A549 (cell line): Measurements from ENCODE around the gene AKR1C8. TPM values are rescaled to one million over a fixed set of nuclear protein-coding genes. Genes with fewer than 3 reads are reported as not detected.

ENCODE experiments used
- ATAC-seq, 2 experiments: fragments of 200-7000 bp in 1 of 2; fragments of >200 bp in 1 of 2; cut with Nextera tagmentation in 1 of 2; cut with Tn5 transposase in 1 of 2; 3 replicates each; pipeline versions ENCODE4 v1.8.0 to v1.9.1; 2018 to 2020; ENCODE audit warnings: mild to moderate bottlenecking in 1 of 2, moderate library complexity in 1 of 2
- CTCF ChIA-PET: fragments of 300-600 bp; sonication (Branson Sonifier 250); formaldehyde crosslinking; extraction: SDS; loops from one replicate; lab custom pipeline; 2021; ENCODE audit warnings: antibody characterized with exemption, inconsistent platforms; lab: Yijun Ruan, JAX
- POLR2A ChIA-PET: fragments of 350-600 bp; formaldehyde crosslinking; extraction: SDS; loops from one replicate; lab custom pipeline; 2021; ENCODE audit warnings: antibody characterized with exemption, inconsistent platforms; lab: Yijun Ruan, JAX
- DNase-seq, 2 experiments: peaks; one replicate each; pipeline versions ENCODE4 v3.0.0 to v3.0.0-alpha.2; 2011 to 2016; ENCODE audit warnings: low read depth in 1 of 2, low spot score in 1 of 2
- FAIRE-seq: peaks from 2 replicates; lab custom pipeline; 2011; peaks lifted over from hg19 to GRCh38; lab: Jason Lieb, UNC
- H3K27ac ChIP-seq, 2 experiments: fragments of >200 bp; sonication (Bioruptor Twin); formaldehyde crosslinking; 3 replicates each; pipeline ENCODE4 v1.5.1; 2016 to 2017
- H3K4me1 ChIP-seq: fragments of >200 bp; sonication (Bioruptor Twin); formaldehyde crosslinking; 3 replicates; pipeline ENCODE4 v1.6.1; 2016
- H3K4me2 ChIP-seq: fragments of >200 bp; sonication (Bioruptor Twin); formaldehyde crosslinking; 3 replicates; pipeline ENCODE4 v1.6.1; 2016
- H3K4me3 ChIP-seq: fragments of >200 bp; sonication (Bioruptor Twin); formaldehyde crosslinking; 3 replicates; pipeline ENCODE4 v1.5.1; 2016
- H3K9me3 ChIP-seq: fragments of >200 bp; sonication (Bioruptor Twin); formaldehyde crosslinking; 3 replicates; pipeline ENCODE4 v1.6.1; 2016
- CBX2 ChIP-seq: fragments of 200-600 bp; sonication (generic); IDR thresholded peaks from 2 replicates; pipeline ENCODE4 v1.6.1; 2016; ENCODE audit warnings: low read depth, mild to moderate bottlenecking, borderline replicate concordance
- CBX8 ChIP-seq: fragments of 200-600 bp; sonication (generic); IDR thresholded peaks from 2 replicates; pipeline ENCODE4 v1.6.1; 2016
- CHD4 ChIP-seq: fragments of 200-600 bp; sonication (generic); IDR thresholded peaks from 2 replicates; pipeline ENCODE4 v1.6.1; 2016; ENCODE audit warnings: antibody characterized with exemption, mild to moderate bottlenecking, borderline replicate concordance
- CTCF ChIP-seq: fragments of >200 bp; sonication (Bioruptor Twin); formaldehyde crosslinking; IDR thresholded peaks from 3 replicates; pipeline ENCODE4 v1.5.1; 2016
- EHF ChIP-seq: fragments of 250-450 bp; sonication (Bioruptor Pico); IDR thresholded peaks from 2 replicates; pipeline ENCODE4 v1.5.0; 2020; ENCODE audit warnings: mild to moderate bottlenecking
- EHMT2 ChIP-seq: fragments of 200-600 bp; sonication (generic); IDR thresholded peaks from 2 replicates; pipeline ENCODE4 v1.6.1; 2016; ENCODE audit warnings: antibody characterized with exemption, low read depth, mild to moderate bottlenecking, moderate library complexity
- EP300 ChIP-seq, 2 experiments: fragments of >200 bp; sonication (Bioruptor Twin); formaldehyde crosslinking; IDR thresholded peaks; 2 replicates in 1 of 2; 3 replicates in 1 of 2; pipeline ENCODE4 v1.6.1; 2016 to 2017
- ESRRA ChIP-seq: fragments of 150-350 bp; IDR thresholded peaks from 2 replicates; pipeline ENCODE4 v1.6.1; 2014; ENCODE audit warnings: mild to moderate bottlenecking, low read length, borderline replicate concordance
- HES2 ChIP-seq: fragments of >200 bp; sonication (Bioruptor Twin); formaldehyde crosslinking; IDR thresholded peaks from 2 replicates; pipeline ENCODE4 v1.6.1; 2016
- HOXB13 ChIP-seq: fragments of 250-450 bp; sonication (Bioruptor Pico); IDR thresholded peaks from 2 replicates; pipeline ENCODE4 v1.5.0; 2020; ENCODE audit warnings: low read depth, mild to moderate bottlenecking, moderate library complexity
- HOXB5 ChIP-seq: fragments of 250-450 bp; sonication (Bioruptor Pico); IDR thresholded peaks from 2 replicates; pipeline ENCODE4 v1.5.0; 2020; ENCODE audit warnings: mild to moderate bottlenecking, moderate library complexity
- JUNB ChIP-seq: fragments of >200 bp; sonication (Bioruptor Twin); formaldehyde crosslinking; IDR thresholded peaks from 2 replicates; pipeline ENCODE4 v1.6.1; 2016
- MYC ChIP-seq: IDR thresholded peaks from 2 replicates; pipeline ENCODE4 v1.6.1; 2012; ENCODE audit warnings: mild to moderate bottlenecking, inconsistent platforms, low read length, improper control_type of control experiment, borderline replicate concordance
- NPAS2 ChIP-seq: fragments of 250-450 bp; sonication (Bioruptor Pico); IDR thresholded peaks from 2 replicates; pipeline ENCODE4 v1.8.0; 2022; ENCODE audit warnings: mild to moderate bottlenecking, moderate library complexity, borderline replicate concordance
- PHF8 ChIP-seq: fragments of 200-600 bp; sonication (generic); IDR thresholded peaks from 2 replicates; pipeline ENCODE4 v1.6.1; 2016; ENCODE audit warnings: low read depth, mild to moderate bottlenecking, antibody characterized with exemption, moderate library complexity, borderline replicate concordance
- RARB ChIP-seq: fragments of 250-450 bp; sonication (Bioruptor Pico); IDR thresholded peaks from 2 replicates; pipeline ENCODE4 v1.8.0; 2021; ENCODE audit warnings: mild to moderate bottlenecking, moderate library complexity
- REST ChIP-seq: fragments of 200-600 bp; sonication (generic); IDR thresholded peaks from 2 replicates; pipeline ENCODE4 v1.6.1; 2016; ENCODE audit warnings: antibody characterized with exemption, mild to moderate bottlenecking, moderate library complexity
- USF2 ChIP-seq: fragments of 450-650 bp; IDR thresholded peaks from 2 replicates; pipeline ENCODE4 v1.6.1; 2014; ENCODE audit warnings: antibody characterized with exemption
- ZC3H11A ChIP-seq: fragments of 450-650 bp; IDR thresholded peaks from 2 replicates; pipeline ENCODE4 v1.6.1; 2014; ENCODE audit warnings: antibody characterized with exemption, mild to moderate bottlenecking
- ZFP36 ChIP-seq: fragments of 450-650 bp; IDR thresholded peaks from 2 replicates; pipeline ENCODE4 v1.6.1; 2014; ENCODE audit warnings: borderline replicate concordance; ENCODE audit not compliant: partially characterized antibody
- ZSCAN20 ChIP-seq: fragments of 250-450 bp; sonication (Bioruptor Pico); IDR thresholded peaks from 2 replicates; pipeline ENCODE4 v1.8.0; 2022; ENCODE audit warnings: mild to moderate bottlenecking, moderate library complexity
- WGBS: methylation state at CpG from one replicate; pipeline ENCODE4 v1.1.6; 2017; ENCODE audit errors: missing lambda C conversion rate; 5-methylcytosine and 5-hydroxymethylcytosine counted together
- polyA plus RNA-seq, 4 experiments: library from polyadenylated mRNA; depleted of rRNA in 3 of 4; stranded (reverse); fragments of >200 nt; fragmentation: RNase III in 1 of 4; extraction: RNeasy Plus Mini Kit Qiagen cat#74134 plus additional on column Dnase treatment in 1 of 4; gene quantifications; 2 replicates in 3 of 4; 3 replicates in 1 of 4; pipeline ENCODE4 v1.2.3, GENCODE V29; 2011 to 2017
- TF ChIP-seq, protein P1 (sequence below): fragments of 250-450 bp; sonication (Bioruptor Pico); IDR thresholded peaks from 2 replicates; pipeline ENCODE4 v1.5.0; 2020; ENCODE audit warnings: low read depth, mild to moderate bottlenecking, moderate library complexity

Gene AKR1C8
- polyA plus RNA-seq, 2 of the 4 experiments (the other 2 are of a cell fraction): 0.10 to 0.62 TPM

GRCh38 chr10:5165738-5166137, 19.2 kb downstream of the AKR1C8 start:
- POLR2A ChIA-PET: no interaction called here

DNA sequence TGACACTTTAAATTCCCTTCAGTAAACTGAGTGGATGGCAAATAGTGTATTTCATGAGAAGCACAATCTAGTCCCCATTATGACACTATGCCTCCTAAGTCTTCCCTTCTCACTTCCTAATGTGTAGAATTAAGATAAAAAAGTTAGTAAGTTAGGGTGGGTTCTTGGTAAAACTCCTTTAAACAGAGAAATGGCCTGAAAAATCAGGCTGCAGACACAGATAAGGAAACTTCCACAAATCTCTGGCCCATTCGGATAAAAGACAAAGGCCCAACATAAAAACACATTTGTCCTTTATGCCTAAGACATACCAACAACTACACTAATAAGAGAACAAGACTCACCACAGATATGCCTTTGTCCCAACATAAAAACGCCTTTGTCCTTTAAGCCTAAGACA, 21.5 kb downstream of the AKR1C8 start:
- WGBS: 76% methylated on average over 2 of the region's 2 CpGs
- no peak for ATAC-seq
- H3K27ac ChIP-seq: no peak overlapping the region
- no peaks in the 10 kb centered on the region for H3K4me1 ChIP-seq
- no peak overlapping the region for H3K4me2 ChIP-seq
- DNase-seq: no peak
- TF ChIP-seq HOXB13 (CRISPR knock-in tag) (no peak), RARB (no peak), ZFP36 (no peak), EHMT2 (no peak), USF2 (no peak), ZC3H11A (no peak), EP300 (IDR thresholded peaks at IDR 0.05) (no peak), HOXB5 (no peak), ZSCAN20 (no peak), JUNB (no peak), ESRRA (no peak), MYC (no peak), HES2 (no peak), PHF8 (no peak), CBX8 (no peak), CBX2 (no peak), EHF (CRISPR knock-in tag) (no peak), NPAS2 (no peak), CTCF (no peak)
- no peak for FAIRE-seq
- no peak overlapping the region for H3K4me3 ChIP-seq
- H3K9me3 ChIP-seq: peaks cover 58% of the 10 kb centered on the region; the same call in 2 of the 3 replicates
- POLR2A ChIA-PET: no interaction called here
- CTCF ChIA-PET: no interaction called here

More at GRCh38 chr10:5165738-5166137, 19.2 kb downstream of the AKR1C8 start:
- FAIRE-seq: no peak
- H3K4me1 ChIP-seq: peaks cover 11% of the 10 kb centered on the region
- no peak overlapping the region for H3K27ac ChIP-seq
- CTCF ChIA-PET: no interaction called here
- no peak for TF ChIP-seq HOXB13 (CRISPR knock-in tag)
- TF ChIP-seq CHD4: no peak
- TF ChIP-seq HOXB5: 0 out of 2 replicates have a peak, but pooled peaks have one; percentile 20
- peaks cover 51% of the 10 kb centered on the region; the same call in 2 of the 3 replicates for H3K9me3 ChIP-seq
- 15% methylated on average over 1 of the region's 1 CpG for WGBS
- H3K4me2 ChIP-seq: no peak overlapping the region
- DNase-seq: peak in 1 of 2 experiments; percentile 64
- no peak overlapping the region for H3K4me3 ChIP-seq
- no peak for ATAC-seq

DNA sequence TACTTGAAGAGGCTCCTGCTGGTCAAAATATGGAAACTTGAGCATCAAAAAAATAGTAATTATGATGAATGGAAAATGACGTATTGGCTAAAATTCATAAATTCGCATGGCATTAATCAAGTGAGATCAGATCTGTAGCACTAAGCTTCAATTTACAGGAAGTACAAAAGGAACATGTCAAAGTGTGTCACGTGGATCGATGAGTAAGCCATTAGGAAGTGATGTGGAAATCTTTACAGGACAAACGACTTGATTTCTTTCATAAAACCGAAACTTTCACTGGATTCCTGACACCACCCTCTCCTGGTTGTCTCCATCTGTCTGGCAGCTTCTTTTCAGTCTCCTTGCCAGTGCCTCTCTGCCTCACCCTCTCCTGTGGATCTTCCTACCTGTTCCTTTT, 25.8 kb downstream of the AKR1C8 start:
- FAIRE-seq: no peak
- peaks cover 37% of the 10 kb centered on the region; the same call in 1 of the 3 replicates for H3K9me3 ChIP-seq
- H3K4me1 ChIP-seq: no peaks in the 10 kb centered on the region
- H3K4me3 ChIP-seq: no peak overlapping the region
- no peak overlapping the region for H3K27ac ChIP-seq
- ChIA-PET CTCF (interaction anchor here (1.2 kb wide), 1 partner anchor 309 kb away, joined by 4 read pairs; no protein-coding TSS in a partner anchor), POLR2A (no interaction called here)
- no peak for TF ChIP-seq REST
- TF ChIP-seq, protein P1, sequence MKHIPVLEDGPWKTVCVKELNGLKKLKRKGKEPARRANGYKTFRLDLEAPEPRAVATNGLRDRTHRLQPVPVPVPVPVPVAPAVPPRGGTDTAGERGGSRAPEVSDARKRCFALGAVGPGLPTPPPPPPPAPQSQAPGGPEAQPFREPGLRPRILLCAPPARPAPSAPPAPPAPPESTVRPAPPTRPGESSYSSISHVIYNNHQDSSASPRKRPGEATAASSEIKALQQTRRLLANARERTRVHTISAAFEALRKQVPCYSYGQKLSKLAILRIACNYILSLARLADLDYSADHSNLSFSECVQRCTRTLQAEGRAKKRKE: no peak
- TF ChIP-seq MYC: no peak
- ATAC-seq: no peak
- WGBS: 81% methylated on average over 6 of the region's 6 CpGs
- no peak for DNase-seq
- H3K4me2 ChIP-seq: no peak overlapping the region
